Measurements from ENCODE around the gene COL20A1.

Gene COL20A1

DNA sequence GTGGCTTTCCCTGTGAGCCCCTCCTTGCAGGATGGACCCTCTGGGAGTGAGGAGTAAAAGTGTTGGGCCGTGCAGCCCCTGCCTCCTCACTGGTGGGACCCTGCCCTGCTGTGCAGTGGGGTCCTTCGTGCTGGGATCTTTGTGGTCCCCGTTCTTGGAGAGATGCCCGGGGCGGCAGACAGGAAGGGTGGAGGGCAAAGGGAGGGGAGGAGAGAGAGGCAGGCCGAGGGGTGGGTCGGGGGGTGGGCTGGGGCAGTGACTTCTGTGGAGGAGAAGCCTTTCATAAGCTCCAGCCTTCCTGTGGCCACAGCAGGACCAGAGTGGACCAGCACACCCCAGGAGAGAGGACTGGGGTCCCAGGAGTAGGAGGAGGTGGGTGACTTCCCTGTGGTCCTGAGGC, at the start of gene COL20A1:
Gene COL20A1 (plus strand): TSS at position 283 of the 400 bp plus-strand sequence. CDS start 1,922 bp downstream, outside the sequence.
- ChIA-PET CTCF (interaction anchor here (0.9 kb wide), 1 partner anchor 69 kb away, joined by 3 read pairs; no protein-coding TSS in a partner anchor), POLR2A (no interaction called here)
- TF ChIP-seq, protein P1, sequence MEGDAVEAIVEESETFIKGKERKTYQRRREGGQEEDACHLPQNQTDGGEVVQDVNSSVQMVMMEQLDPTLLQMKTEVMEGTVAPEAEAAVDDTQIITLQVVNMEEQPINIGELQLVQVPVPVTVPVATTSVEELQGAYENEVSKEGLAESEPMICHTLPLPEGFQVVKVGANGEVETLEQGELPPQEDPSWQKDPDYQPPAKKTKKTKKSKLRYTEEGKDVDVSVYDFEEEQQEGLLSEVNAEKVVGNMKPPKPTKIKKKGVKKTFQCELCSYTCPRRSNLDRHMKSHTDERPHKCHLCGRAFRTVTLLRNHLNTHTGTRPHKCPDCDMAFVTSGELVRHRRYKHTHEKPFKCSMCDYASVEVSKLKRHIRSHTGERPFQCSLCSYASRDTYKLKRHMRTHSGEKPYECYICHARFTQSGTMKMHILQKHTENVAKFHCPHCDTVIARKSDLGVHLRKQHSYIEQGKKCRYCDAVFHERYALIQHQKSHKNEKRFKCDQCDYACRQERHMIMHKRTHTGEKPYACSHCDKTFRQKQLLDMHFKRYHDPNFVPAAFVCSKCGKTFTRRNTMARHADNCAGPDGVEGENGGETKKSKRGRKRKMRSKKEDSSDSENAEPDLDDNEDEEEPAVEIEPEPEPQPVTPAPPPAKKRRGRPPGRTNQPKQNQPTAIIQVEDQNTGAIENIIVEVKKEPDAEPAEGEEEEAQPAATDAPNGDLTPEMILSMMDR (IDR thresholded peaks at IDR 0.05; ENCODE audit: control extremely low read depth, extremely low read depth, low read depth, missing control alignments), result no peak
- no peak for DNase-seq (ENCODE audit: extremely low spot score)

DNA sequence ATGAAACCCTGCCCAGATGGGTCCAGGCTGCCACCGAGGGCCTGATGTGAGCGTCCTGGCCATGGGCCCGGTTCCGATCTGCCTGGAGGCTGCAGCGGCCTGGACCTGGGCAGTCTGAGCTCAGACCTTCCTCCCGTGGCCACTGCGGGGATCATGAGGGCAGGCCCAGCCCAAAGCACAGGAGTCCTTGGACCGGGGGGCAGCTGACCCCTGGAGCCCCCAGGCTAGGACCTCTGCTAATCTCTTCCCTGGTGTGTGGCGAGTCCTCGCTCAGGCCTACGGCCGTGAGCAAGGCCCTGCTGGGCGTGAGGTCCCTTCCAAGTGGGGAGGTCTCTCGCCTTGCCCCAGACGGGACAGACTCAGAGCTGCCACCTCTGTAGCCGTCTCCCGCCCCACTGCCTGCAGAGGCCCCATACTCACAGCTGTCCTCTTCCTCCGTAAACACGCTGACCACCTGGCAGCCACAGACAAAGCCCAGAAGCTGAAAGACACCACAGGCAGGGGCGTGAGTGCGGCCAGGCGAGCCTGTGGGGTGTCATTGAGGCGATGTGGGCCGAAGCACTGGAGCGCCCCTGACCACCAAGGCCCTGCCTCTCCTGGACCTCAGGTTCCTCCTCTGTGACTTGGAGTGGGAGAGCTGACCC, 49.3 kb upstream of the COL20A1 start:
- TF ChIP-seq, protein P1 (IDR thresholded peaks at IDR 0.05; ENCODE audit: control extremely low read depth, extremely low read depth, low read depth, missing control alignments), result no peak
- CTCF ChIA-PET, result interaction anchor here (0.9 kb wide), 1 partner anchor 21 kb away, joined by 3 read pairs; no protein-coding TSS in a partner anchor
- POLR2A ChIA-PET, result no interaction called here
- no peak for DNase-seq (ENCODE audit: extremely low spot score)

DNA sequence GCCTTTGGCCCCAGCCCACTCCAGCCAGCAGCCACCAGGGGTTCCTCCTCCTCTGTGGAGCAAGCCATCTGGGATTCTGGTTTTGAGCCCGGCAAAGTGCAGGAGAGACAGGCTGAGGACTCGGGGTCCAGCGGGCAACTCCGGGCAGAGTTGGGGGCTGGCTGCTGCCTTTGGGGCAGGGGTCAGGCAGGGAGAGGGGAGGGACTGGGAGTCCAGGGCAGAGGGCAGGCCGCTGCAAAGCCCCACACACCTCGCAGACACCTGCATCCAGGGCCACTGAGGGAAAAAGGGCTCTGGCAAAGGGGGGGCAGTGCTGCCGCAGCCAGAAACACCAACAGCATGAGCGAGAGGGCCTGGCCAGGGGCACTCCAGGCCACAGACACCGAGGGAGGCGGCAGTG, 48.5 kb upstream of the COL20A1 start:
- ChIA-PET CTCF (interaction anchor here (0.9 kb wide), 1 partner anchor 22 kb away, joined by 3 read pairs; no protein-coding TSS in a partner anchor), POLR2A (no interaction called here)
- TF ChIP-seq, protein P1 (IDR thresholded peaks at IDR 0.05; ENCODE audit: control extremely low read depth, extremely low read depth, low read depth, missing control alignments), result no peak
- DNase-seq (ENCODE audit: extremely low spot score), result no peak

DNA sequence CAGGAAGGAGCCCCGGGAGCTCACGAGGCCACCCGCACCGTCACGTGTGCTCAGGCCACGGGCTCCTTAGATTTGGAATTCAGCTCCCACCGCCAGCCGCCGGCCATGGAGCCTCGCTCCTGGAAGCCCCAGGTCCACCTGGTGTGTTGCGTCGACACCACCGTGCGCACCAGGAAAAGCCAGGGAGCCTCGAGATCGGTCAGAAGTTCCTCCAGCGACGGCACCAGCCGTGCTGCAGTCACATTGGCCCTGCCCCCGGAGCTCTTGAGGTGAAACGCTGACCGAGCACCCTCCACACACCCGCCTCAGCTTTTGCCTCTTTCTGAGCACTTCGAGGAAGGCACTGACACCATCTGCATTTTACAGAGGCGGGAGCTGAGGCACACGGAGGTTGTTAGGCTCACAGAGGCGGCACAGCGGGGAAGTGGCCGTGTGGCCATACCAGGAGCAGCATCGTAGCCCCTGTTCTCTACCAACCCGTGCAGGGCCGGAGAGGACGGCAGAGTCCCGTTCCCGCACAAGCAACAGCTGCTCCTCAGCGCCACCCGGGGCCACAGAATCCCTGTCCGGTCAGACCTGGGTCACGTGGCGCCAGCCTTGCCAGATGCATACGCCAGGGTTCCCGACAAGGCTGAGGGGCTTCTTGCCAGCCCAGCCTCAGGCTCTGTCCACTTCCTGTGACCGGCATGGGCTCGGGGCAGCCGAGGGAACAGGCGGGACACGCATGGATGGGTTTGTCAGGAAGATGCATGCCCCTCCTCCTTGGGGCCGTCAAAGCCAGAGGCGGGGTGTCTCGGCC, 46.3 kb upstream of the COL20A1 start:
- ChIA-PET CTCF (interaction anchor here (1.7 to 2.8 kb wide), 2 partner anchors 8 to 23 kb away, joined by 4 to 16 read pairs; partner anchors contain the start of gene NKAIN4), POLR2A (no interaction called here)
- no peak for DNase-seq (ENCODE audit: extremely low spot score)
- TF ChIP-seq, protein P1 (IDR thresholded peaks at IDR 0.05; ENCODE audit: control extremely low read depth, extremely low read depth, low read depth, missing control alignments), result no peak

DNA sequence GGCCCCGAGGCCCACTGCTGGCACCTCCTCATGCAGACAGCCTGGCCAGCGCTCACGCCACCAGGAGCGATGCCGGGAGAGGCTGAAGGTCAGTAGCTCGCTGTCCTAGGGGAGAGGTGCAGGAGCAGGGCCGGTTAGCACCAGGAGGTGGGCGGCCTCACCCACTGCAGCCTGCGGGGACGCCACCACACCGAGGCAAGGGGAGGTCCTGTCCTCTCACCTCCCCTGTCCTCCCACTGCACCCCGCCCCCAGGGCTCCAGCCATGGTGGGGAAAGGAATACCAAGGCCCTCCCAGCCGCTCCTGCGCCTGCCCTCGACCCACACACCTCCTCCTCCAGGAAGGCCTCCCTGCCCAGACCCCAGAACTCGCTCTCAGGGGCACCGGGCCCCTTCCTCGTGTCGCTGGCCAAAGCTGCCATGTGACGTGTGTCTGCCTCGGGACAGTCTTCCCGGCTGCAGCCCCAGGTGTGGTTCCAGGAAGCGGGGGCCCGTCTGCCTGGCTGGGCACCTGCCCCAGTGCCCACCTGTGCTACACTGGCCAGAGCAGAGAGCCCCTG, 45.2 kb upstream of the COL20A1 start:
- ChIA-PET POLR2A (no interaction called here), CTCF (interaction anchor here (1.9 to 2.8 kb wide), 2 partner anchors 24 kb away, joined by 11 to 16 read pairs; no protein-coding TSS in a partner anchor)
- TF ChIP-seq, protein P1 (IDR thresholded peaks at IDR 0.05; ENCODE audit: control extremely low read depth, extremely low read depth, low read depth, missing control alignments), result no peak
- no peak for DNase-seq (ENCODE audit: extremely low spot score)

DNA sequence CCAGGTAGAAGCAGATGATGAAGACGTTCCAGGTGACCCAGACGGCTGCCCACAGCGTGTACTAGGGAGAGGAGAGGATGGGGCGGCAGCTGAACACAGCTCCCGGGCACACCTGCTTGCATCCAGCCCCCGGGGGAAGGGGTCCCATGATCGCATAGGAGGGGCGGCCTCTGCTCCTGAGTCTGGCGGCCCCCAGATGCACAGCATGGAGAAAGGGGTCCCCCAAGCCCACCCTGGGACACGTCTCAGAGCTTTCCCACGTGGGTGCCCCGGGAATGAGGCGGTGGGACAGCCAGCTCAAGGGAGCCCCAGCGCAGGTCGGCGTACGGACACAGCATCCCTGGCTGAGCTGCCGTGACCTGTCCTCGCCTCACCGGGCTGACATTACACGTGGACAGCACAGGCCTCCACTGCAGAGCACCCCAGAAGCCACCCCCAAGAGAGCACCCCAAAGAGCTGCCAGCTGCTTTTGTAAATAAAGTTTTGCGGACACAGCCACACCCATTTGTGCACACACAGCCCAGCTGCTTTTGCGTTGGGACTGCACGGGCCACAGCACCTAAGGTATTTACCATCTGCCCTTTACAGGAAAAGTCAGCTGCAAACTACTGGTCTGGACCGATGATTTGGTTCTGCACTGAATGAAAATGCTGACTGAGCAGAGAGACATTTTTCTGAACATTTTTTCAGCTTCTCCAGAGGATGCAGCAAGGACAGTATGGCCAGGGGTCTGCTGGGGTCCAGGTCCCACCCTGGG, 44.0 kb upstream of the COL20A1 start:
- ChIA-PET POLR2A (no interaction called here), CTCF (interaction anchor here (1.9 kb wide), 1 partner anchor 25 kb away, joined by 11 read pairs; no protein-coding TSS in a partner anchor)
- DNase-seq (ENCODE audit: extremely low spot score), result no peak
- TF ChIP-seq, protein P1 (IDR thresholded peaks at IDR 0.05; ENCODE audit: control extremely low read depth, extremely low read depth, low read depth, missing control alignments), result no peak
